Measurements from ENCODE around the gene TFDP2. TPM values are rescaled to one million over a fixed set of nuclear protein-coding genes. Genes with fewer than 3 reads are reported as not detected.

TFDP2 gene
- total RNA-seq, 1 experiment from 2014 or later: 55.4 TPM

- TSS peak; percentile 81 for BruUV-seq (replicated peaks)
- Histone ChIP-seq H3K9ac (ENCODE audit: low read length) (peak overlapping the region; percentile 29), H3K36me3 (ENCODE audit: control insufficient read depth in 1 of 2, insufficient read depth in 2 of 2, low read length in 2 of 2) (no peaks in the 10 kb centered on the region), H4K20me1 (ENCODE audit: insufficient read depth) (no peaks in the 10 kb centered on the region), H3K4me3 (replicated peaks in 1 of 2; ENCODE audit: low read depth in 1 of 2, low read length in 2 of 2) (peak overlapping the region; percentile 42 to 57), H3K27ac (ENCODE audit: low read depth, low read length) (no peak overlapping the region), H3K9me2 (ENCODE audit: insufficient read depth) (0 out of 2 replicates have a peak, but pooled peaks cover 3% of the 10 kb centered on the region), H3K9me3 (ENCODE audit: control insufficient read depth in 1 of 2, insufficient read depth in 1 of 2, low read depth in 1 of 2, low read length in 2 of 2) (no peaks in the 10 kb centered on the region), H3K4me1 (ENCODE audit: control insufficient read depth in 1 of 2, insufficient read depth in 2 of 2, low read length in 2 of 2) (peaks cover 0 to 16% of the 10 kb centered on the region in 2 experiments; a peak in 2 of 4 replicates), H3K79me2 (ENCODE audit: insufficient read depth, low read length) (no peaks in the 10 kb centered on the region), H3K4me2 (ENCODE audit: low read length) (peak overlapping the region; percentile 80), H2AFZ (ENCODE audit: low read depth, low read length, poor library complexity, severe bottlenecking) (no peak overlapping the region), H3K27me3 (ENCODE audit: insufficient read depth, low read length) (no peaks in the 10 kb centered on the region)
- intact Hi-C loops (cut with micrococcal nuclease): no loop called here
- POLR2A ChIA-PET: no interaction called here
- DNase-seq (ENCODE audit: low read depth, low spot score) (no peak), ATAC-seq (peak; percentile 89)
- RAD21 ChIA-PET (ENCODE audit: low non-redundant PET in 1 of 2, low total read pairs in 2 of 2, uncharacterized antibody in 2 of 2, unreplicated experiment in 2 of 2): no interaction called here
- peak; percentile 77 for TF ChIP-seq YY1 (IDR thresholded peaks at IDR 0.05; ENCODE audit: extremely low read depth, insufficient replicate concordance, low read depth, low read length)
- TF ChIP-seq FOSL1 (IDR thresholded peaks at IDR 0.05; ENCODE audit: low read depth): 0 out of 2 replicates have a peak, but pooled peaks have one; percentile 9
- TF ChIP-seq EZH2phosphoT487 (IDR thresholded peaks at IDR 0.05; ENCODE audit: borderline replicate concordance): no peak
- peak; percentile 61; the same call in 1 of the 2 replicates for TF ChIP-seq EGR1 (IDR thresholded peaks at IDR 0.05; ENCODE audit: low read depth)
- CTCF ChIA-PET: no interaction called here
These were observed 121.6 kb downstream of the TFDP2 start for GRCh38 chr3:142027735-142028134.

GRCh38 chr3:142027300-142027699 lies 122.0 kb downstream of the TFDP2 start:
- RAD21 ChIA-PET (ENCODE audit: low non-redundant PET in 1 of 2, low total read pairs in 2 of 2, uncharacterized antibody in 2 of 2, unreplicated experiment in 2 of 2): no interaction called here
- 0 out of 2 replicates have a peak, but pooled peaks cover 3% of the 10 kb centered on the region for H3K9me2 ChIP-seq (ENCODE audit: insufficient read depth)
- peak overlapping the region; percentile 80 for H3K4me2 ChIP-seq (ENCODE audit: low read length)
- POLR2A ChIA-PET: no interaction called here
- H3K36me3 ChIP-seq (ENCODE audit: control insufficient read depth in 1 of 2, insufficient read depth in 2 of 2, low read length in 2 of 2): no peaks in the 10 kb centered on the region
- H3K9me3 ChIP-seq (ENCODE audit: control insufficient read depth in 1 of 2, insufficient read depth in 1 of 2, low read depth in 1 of 2, low read length in 2 of 2): no peaks in the 10 kb centered on the region
- H2AFZ ChIP-seq (ENCODE audit: low read depth, low read length, poor library complexity, severe bottlenecking): no peak overlapping the region
- no peaks in the 10 kb centered on the region for H3K79me2 ChIP-seq (ENCODE audit: insufficient read depth, low read length)
- no peak for DNase-seq (ENCODE audit: low read depth, low spot score)
- peak overlapping the region; percentile 42 to 57 for H3K4me3 ChIP-seq (replicated peaks in 1 of 2; ENCODE audit: low read depth in 1 of 2, low read length in 2 of 2)
- H3K27ac ChIP-seq (ENCODE audit: low read depth, low read length): no peak overlapping the region
- no peak for TF ChIP-seq CTCF (IDR thresholded peaks at IDR 0.05 in 2 of 3, conservative IDR thresholded peaks at IDR 0.05 in 1 of 3; ENCODE audit: borderline replicate concordance in 1 of 3, insufficient read depth in 1 of 3, low read depth in 2 of 3, low read length in 2 of 3)
- no peak for TF ChIP-seq CEBPB (IDR thresholded peaks at IDR 0.05; ENCODE audit: low read depth)
- no peak for TF ChIP-seq FOSL1 (IDR thresholded peaks at IDR 0.05; ENCODE audit: low read depth)
- no peak for TF ChIP-seq YY1 (IDR thresholded peaks at IDR 0.05; ENCODE audit: extremely low read depth, insufficient replicate concordance, low read depth, low read length)
- no peak for TF ChIP-seq EZH2phosphoT487 (IDR thresholded peaks at IDR 0.05; ENCODE audit: borderline replicate concordance)
- no peaks in the 10 kb centered on the region for H3K27me3 ChIP-seq (ENCODE audit: insufficient read depth, low read length)
- no peaks in the 10 kb centered on the region for H4K20me1 ChIP-seq (ENCODE audit: insufficient read depth)
- peak overlapping the region; percentile 29; the same call in 1 of the 2 replicates for H3K9ac ChIP-seq (ENCODE audit: low read length)
- intact Hi-C loops (cut with micrococcal nuclease): no loop called here
- H3K4me1 ChIP-seq (ENCODE audit: control insufficient read depth in 1 of 2, insufficient read depth in 2 of 2, low read length in 2 of 2): peaks cover 0 to 16% of the 10 kb centered on the region in 2 experiments; a peak in 2 of 4 replicates
- BruUV-seq (replicated peaks): no TSS peak
- ATAC-seq: no peak
- CTCF ChIA-PET: no interaction called here

Data from HCT116 (cell line).